Measurements from ENCODE around the gene ELOVL5.
"Not testable (repeated sequence)": the region's sequence is repeated elsewhere in the genome, so short reads cannot be mapped to it uniquely, and the experiment has no call there.

The ELOVL5 gene

DNA sequence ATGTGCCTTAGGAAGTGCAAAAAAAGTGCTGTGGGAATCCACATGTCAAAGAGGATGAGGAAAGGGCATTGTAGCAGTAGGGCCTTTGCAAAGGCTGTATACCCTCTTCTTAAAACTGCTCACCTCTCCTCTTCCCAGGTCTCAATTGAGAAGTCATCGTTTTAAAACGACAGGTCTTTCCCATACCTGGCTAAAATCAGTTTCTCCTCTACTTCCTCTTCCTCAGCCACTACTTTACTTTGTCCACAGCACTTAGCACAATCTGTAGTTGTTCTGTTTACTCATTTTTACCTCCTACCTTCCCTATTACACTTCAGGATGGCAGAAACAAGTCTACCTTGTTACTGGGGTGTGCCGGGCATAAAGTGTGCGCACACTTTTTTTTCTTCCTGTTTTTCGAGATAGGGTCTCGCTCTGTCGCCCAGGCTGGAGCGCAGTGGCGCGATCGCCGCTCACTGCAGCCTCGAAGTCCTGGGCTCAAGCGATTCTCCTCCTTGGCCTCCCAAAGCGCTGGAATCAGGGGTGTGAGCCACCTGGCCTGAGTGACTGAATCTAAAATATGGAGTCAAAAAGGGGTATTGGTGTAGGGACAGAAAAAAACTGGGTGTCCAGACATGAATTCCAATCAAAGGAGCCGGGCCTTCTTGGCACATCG, 9.8 kb upstream of the ELOVL5 start:
- no peak for DNase-seq

DNA sequence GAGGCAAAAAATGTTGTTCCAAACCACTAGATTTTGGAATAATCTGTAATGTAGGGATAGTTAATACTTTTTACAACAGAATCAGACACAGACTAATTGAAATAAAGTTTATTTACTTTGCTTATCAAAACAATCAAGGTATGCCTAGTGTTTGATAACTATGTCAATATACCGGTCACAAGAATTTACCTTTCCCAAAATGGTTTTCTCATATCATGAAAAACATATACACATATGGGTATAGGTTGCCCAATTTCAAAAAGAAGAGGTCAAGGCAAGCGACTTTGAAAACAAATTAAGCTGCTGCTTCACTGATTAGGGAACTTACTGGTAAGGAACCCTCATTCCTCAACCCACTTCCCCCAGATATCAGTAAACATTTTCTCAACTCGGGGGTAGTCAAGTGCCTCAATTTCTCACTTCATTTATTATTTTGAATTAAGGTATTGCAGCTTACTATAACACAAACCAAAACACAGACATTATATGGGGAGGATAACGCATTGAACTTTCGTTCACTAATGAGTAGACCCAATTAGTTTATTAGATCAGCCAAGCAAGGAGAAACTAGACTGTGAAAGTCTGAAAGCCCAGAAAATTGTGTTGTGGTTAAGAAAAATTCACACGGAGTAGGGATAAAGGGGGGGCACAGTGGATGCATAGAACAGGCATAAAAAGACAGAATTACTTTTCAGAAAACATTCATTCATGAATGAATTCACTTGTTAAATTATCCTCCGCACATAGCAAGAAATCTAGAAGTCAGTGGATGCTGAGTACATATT, 9.0 kb upstream of the ELOVL5 start:
- DNase-seq = no peak

DNA sequence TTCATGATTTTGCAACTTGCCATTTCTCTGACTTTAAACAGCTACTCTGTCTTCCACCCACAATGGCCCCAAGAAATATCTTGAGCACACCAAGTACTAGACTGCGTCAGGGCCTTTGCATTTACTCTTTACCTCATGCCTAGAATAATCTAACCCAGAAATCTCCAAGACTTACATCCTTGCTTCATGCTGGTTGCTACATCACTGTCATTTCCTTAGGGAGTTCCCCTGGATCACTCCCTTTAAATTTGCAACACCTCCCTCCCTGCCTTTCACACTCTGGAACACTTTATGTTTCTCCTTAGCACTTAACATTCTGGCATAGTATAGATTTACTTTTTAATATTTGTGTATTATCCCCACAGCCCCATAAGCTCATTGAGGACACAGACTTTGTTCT, 4.9 kb upstream of the ELOVL5 start:
- DNase-seq = no peak

DNA sequence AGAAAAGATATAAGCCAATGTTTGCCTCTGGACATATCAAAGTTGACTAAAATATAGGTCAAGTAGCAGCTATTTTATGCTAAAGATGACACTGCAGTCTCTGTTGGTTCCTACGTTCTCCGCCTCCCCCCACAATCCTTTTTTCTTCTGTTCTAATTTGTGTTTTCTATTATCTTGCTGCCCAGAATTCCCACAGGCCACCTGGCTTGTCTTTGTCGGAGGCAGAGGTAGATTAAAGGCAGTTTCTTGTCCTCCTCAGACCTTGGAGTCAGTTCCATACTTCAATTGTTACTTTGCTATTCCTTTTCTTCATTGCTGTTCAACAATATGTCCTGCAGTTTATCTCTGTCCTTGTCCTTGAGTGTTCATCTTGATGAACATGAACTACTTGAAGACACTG, 3.6 kb upstream of the ELOVL5 start:
- DNase-seq = no peak

DNA sequence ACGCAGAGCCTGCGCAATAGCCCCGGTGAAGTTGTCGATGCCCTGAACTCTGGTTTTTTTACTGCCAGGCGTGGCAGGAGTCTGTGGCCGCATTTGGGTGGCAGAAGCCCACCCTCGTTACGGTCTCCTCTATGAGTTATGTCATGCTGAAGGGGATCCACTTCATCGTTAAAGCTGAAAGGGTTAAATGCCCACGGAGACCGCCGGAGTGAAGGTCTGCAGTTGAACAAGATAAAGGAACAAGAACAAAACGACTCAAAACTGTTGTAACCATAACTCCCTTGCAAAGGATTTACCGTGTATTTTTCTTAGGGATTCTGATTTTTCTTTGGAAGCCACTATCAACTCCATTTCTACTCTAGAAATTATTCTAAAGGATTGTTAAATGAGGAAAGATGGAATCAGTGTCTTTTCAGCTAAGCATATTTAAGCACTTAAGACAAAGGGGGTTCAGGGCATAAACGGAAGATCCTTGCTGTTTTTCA, 501 bp upstream of the ELOVL5 start:
- DNase-seq = no peak

DNA sequence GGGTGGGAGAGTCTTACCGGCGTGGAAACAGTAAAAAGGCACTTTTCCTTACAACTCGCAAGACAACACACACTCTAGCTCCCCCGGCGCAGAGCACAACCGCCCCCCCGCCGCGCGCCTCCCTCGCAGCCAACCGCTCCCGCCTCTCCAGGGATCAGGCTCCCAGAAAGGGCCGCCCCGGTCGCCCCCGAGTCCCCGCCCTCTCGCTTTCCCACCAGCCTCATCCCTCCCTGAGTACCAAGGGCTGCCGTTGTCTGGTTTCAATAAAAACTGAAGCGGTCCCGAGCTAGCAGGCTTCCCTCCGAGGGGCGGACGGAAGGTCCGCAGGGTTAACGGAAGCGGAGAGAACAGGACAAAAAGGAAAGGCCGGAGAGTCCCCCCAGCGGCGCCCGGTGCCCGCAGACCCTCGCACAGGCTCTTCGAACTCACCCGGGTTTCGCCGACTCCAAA, 804 bp downstream of the ELOVL5 start:
- no peak for DNase-seq

DNA sequence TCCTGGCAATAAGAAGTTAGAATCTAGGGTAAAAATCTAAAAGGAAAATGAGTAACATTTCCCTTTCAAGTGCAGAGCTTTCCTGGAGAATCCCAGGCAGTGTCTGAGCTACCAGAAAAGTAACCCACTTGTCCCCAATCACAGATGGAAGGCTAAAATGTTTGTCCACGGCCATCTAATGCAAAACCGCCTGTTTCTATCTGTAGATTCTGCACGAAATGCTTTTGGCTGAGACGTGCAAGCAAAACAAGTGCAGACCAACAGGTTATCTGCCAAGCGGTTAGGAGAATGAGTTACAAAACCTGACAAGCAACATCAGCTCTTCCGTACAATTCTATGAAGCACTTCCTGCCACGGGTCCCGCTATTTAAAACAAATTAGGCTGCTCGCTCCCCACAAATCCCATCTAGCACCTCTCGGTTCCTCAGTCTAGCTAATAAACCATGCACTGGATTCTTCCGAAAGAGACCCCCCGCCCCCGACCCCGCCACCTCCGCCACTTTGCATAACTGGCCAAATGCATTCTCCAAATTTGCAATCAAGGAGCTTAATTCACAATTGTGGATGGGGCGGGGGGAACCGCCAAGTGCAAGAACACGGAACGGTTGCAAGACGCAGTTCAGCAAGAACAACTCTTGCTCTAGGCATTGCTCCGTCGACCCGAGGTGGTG, 1.4 kb downstream of the ELOVL5 start:
- no peak for DNase-seq

DNA sequence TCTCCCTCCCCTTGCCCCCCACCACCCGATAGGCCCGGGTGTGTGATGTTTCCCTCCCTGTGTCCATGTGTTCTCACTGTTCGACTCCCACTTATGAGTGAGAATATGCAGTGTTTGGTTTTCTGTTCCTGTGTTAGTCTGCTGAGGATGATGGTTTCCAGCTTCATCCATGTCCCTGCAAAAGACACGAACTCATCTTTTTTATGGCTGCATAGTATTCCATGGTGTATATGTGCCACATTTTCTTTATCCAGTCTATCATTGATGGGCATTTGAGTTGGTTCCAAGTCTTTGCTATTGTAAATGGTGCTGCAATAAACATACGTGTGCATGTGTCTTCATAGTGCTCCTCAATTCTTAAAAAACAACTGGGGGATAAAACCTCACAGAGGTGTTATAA, 2.7 kb downstream of the ELOVL5 start:
- DNase-seq = not testable (repeated sequence)

DNA sequence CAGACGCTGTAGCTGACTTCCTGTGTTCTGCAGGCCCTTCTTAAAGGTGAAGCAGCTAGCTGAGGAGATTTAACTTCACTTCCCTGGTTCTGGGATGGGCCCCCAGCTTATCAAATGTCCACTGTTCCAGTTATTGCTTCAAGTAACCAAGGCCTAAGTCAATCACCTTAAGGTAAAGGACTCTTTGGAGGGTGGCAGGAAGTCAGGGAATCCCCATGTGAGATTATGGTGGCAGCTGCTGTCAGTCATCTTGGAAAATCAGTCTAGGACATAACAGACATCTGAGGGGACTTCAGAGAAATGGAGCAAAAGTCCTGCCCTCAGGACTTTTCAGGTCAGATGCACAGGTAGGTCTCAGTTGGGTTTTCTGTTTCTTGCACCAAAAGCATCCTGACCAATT, 3.8 kb downstream of the ELOVL5 start:
- DNase-seq = no peak

DNA sequence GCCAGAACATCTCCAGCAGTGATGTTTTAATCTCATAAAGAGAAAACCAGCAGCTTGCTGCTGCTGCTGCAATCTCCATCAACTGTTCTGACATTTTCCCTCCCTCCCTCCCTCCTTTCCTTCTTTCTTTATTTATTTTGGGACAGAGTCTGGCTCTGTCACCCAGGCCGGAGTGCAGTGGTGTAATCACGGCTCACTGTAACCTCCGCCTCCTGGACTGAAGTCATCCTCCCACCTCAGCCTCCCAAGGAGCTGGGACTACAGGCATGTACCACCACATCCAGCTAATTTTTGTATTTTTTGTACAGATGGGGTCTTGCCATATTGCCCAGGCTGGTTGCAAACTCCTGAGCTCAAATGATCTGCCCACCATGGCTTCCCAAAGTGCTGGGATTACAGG, 5.7 kb downstream of the ELOVL5 start:
- no peak for DNase-seq

DNA sequence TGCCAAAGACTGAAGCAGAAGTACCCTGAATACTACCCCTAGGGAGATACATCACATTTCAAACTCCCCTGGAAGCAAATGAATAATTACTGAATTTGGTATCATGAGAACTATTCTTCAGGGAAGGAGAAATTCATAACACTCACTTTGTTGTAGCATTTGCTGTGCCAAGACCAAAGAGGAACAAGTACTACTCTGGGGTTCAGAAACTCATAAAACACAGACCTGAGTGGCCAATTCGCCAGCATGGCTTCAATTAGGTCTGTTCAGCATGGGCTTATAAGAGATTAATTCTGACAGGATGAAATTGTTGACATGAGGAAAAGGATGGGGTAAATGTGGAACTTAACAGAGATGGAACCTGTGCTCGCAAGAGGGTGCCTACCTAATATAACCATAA, 6.5 kb downstream of the ELOVL5 start:
- no peak for DNase-seq

DNA sequence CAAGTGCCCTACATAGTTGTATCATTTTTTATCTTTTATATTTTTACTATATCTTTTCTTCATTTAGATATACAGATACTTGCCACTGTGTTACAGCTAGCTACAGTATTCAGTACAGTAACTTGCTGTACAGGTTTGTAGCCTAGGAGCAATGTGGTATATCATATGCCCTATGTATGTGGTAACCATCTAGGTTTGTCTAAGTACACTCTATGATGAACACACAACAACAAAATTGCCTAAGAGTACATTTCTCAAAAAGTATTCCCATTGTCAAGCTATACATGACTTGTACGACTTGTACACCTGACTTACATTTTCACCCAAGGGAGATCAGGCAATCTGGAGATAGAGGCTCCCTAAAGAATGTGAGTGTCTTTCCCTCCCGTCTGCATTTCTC, 8.2 kb downstream of the ELOVL5 start:
- DNase-seq = no peak

DNA sequence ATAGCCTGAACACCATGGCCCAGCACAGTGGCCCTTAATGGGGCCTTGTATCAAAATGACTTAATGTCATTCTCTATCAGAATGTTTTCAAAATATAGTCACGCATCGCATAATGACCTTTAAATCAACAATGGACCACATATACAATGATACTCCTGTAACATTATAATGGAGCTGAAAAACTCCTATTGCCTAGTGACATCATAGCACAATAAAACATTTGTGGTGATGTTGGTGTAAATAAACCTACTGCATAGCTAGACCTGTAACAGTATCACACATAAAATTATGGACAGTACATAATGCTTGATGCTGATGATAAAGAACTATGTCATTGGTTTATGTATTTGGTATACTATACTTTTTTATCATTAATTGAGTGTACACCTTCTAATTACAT, 9.3 kb downstream of the ELOVL5 start:
- no peak for DNase-seq

DNA sequence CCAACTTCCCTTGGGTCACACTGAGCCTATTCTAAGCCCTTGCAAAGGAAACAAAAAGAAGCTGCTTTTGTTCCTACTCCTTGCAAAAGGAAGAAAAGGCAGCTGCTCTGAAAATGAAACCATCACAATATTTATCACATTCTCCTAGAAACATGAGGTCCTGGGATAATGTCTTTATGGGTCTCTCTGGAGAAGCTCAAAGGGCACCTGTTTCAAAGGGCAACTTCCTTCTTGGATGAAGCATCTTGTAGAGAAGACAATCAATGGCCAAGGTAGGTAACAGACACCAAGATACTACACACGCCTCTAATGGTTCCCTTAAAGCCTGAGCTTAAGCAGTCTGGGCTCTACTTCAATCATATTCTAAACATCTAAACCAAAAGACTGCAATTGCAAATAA, 10.4 kb downstream of the ELOVL5 start:
- no peak for DNase-seq

DNA sequence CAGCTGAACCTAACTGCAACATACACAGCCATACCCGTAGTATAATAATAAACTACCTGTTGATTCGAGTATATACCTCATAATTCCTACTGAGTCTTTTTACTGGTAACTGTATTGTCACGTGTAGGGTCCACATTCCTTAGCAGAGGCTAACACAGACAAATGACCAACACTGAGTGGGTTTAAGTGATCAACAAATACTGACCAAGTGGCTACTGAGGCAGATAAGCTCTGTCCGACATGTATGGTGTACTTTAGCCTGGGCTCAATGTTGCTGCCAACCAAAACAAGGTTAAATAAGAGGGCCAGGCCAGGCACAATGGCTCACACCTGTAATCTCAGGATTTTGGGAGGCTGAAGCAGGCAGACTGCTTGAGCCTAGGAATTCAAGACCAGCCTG, 12.7 kb downstream of the ELOVL5 start:
- no peak for DNase-seq

DNA sequence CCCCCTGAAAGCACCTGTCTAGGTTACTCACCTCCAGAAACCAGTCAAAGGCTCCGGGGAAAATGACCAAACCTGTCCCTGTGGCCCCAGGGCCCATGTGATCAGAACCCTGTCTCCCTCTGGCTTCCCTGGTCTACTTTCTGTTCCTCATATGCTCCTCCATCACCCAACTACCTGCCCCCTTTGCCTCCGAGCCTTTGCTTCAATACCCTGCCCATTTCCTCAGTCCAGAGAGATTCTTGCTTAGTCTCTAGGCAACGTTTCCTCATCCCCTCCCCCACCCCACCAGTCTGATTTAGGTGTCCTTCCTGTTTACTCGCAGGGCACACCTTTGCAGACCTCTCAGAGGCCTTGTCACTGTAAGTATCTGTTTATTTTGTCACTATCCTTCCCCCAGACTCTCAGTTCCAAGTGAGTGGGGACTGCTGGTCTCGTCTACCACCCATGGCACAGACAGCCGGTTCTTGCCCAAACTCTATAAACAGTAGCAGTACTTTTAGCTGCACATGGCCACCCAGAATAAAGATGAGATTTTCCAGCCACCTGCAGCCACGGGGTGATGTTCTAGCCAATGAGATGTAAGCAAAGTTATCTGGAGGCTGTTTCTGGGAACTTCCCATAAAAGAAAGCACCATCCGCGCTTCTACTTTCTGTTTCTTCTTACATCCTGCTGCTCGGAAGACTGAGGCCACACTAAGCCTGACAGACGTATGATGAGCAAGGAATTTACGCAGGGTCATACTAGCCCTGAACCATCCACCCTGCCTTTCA, 13.3 kb downstream of the ELOVL5 start:
- DNase-seq = peak; percentile 44

DNA sequence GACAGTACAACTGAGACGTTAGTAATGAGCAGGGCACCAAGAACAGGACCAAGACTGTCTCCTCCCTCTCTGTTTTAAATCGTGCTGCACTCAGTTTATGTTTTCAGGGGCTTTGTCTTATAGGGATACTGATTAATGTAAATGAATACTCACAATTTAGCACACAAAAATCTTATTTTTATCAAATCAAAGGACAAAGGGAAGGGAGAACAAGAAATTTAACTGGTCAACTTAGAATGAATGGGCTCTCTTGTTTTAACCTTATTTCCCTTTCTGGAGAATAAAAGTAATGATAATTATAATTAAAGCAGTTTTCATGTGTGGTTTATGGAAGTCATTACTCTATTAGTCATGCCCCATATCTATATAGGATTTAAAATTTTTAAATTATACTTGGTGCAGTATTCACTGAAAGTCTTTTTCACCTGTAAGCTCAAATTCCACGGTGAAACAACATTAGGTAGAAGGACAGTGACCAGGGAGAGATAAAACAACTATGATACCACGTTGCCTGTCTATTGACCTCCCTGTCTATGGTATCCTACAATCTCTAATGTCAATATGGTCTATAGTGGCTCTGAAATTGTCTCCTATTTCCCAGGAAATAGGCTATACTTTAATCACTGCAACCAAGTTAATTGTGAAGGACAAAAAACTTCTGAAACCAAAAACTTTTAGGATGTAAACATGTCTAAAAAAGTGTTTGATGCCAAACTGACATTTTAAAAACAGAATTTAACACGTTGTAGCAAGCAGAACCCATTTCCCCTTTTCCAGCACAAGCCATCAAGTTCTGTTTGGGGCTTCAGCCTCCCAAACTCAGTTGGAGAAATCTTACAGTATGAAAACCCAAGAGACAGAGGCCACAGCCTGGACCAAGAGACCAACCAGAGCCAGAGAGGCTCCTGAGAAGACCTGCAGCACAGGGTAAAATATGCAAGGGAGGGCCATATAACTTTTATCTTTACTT, 15.0 kb downstream of the ELOVL5 start:
- no peak for DNase-seq

DNA sequence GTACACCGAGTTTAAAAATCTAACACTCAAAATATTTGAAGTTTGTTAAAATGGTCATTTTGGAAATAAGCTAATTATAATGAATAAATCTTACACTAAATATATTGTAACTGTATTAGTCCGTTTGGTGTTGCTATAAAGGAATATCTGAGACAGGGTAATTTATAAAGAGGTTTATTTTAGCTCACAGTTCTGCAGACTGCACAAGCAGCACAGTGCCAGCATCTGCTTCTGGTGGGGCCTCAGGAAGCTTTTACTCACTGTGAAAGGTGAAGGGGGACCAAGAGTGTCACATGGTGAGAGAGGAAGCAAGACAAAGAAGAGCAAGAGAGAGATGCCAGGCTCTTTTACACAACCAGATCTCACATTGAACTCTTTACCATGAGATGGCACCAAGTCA, 17.1 kb downstream of the ELOVL5 start:
- no peak for DNase-seq

DNA sequence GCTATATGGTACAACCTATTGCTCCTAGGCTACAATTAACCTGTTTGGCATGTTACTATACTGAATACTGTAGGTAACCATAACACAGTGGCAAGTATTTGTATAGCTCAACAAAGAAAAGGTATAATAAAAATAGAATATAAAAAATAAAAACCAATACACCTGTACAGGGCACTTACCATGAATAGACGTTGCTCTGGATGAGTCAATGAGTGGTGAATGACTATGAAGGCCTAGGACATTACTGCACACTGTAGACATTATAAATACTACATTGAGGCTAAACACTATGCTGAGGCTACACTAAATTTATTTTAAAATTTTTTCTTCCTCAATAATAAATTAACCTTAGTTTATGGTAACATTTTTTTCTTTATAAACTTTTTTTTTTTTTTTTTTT, 18.6 kb downstream of the ELOVL5 start:
- no peak for DNase-seq

DNA sequence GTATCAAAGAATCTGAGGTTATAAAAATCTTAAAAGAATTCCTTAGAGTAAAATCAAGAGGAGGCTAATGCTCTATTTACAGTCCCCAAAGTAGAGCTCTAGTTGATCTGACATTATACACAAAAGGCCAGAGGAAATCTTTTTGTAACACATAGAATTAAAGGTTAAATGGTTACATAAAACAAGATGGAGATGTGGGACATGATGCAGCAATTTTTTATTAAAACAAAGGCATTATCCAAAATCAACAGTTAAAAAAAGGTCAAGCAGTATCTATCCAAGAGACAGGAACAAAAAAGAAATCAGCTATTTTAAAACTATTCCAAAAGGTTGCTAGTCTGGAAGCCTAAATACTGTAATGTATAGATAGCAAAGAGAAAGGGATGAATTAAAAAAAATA, 20.4 kb downstream of the ELOVL5 start:
- DNase-seq = no peak

DNA sequence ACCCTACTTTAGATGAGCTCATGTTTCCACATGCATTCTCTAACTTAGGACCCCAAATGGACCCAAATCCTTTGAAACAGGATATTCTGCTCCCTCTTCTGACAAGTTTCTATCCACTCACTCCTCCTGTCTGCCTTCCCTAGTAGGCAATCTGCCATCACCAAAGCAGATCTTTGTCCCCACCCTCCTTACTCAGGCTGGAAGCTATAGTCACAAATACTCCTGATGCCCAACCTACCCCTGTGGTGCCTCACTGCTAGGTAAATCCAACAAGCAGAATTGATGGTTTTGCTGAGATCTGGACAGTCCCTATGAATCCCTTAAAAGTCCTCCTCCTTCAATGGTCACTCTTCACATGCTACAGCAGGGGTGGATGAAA, 21.7 kb downstream of the ELOVL5 start:
- DNase-seq = no peak

DNA sequence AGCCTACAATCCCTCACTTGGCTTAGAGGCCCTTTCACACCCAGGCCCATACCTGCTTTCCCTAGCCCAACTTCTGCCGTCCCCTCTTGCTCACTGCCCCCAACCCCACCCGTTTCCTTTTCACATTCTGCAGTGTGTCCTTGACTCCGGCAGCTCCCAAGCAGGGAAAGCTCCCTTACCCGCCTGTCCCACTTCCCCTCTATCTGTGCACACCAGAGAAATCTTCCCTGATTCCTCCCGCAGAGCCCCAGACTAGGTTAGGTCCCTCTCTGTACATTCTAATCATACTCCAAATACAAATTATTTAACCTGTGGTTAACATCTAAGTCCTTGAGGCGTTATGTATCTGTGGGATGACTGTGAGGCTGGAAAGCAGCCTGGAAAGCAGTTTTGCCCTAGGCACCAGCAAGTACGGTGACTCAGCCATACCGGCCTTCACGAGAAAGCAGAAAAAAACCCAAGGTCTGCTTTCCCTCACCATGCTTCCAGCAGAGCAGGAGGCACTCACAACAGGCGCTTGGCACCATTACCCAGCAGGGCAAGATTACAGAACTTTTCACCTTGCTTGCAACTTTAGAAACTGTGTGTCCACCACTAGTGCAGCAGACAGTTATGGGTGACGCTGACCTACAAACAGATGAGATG, 22.3 kb downstream of the ELOVL5 start:
- no peak for DNase-seq
